HG02970 (cell line): ENCODE data around the gene HOXA2.

Source experiments
- ATAC-seq: cut with Tn5 transposase; IDR thresholded peaks from one replicate; pipeline ENCODE4 v1.9.1; 2021; ENCODE audit warnings: mild to moderate bottlenecking, moderate library complexity, moderate number of reproducible peaks; ENCODE audit not compliant: unreplicated experiment, low FRiP score

The HOXA2 gene

DNA sequence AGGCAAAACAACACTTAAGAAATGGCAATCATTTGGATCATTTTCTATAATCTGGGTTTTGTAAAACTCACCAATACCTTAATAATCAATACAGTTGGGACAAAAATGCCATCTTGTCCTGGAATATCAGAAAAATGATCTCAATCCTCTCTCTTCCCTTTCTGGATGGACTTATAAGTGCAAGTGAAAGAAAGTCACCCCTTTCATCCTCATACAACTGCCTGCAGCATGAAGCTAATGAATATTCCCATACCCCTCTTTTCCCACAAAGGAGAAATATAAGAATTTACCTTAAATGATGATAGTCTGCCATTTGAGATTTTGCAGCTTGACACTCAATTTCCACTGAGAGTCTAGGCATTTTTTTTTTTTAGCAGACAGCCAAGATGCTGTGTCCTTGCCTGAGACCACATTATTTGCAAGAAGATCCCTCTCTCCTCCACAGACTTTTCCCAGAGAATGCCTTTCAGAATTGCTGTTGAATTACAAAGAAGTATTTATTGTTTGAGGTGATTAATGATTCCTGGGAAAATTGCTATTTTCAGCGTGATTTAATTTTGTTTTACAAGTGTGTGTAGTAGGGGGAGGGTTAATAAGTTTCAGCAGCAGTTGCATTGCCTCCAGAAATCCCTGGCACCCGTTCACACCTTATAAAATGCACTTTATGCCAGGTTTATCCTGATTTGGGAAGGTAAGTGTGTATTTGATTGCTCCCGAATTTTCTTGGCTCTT is 24.3 kb upstream of the HOXA2 start:
- ATAC-seq = no peak

DNA sequence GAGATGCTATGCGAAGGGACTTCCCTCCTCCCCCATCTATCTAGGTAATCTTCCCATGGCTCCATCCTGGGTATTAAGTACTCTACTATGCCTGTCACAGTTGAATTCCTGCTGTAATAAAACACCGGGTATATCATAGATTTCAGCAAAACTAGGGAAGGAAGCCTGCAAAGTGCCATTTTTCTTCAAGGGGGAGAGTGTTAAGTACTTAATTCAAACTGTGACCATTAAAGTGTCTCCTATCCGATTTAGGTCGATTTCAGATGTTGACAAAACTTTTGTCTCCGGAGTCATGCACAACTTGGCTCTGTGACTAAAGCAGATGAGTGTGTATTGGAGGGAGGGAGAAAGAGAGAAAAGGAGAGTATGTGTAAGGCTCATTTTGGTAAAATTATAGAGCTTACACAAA is 23.5 kb upstream of the HOXA2 start:
- no peak for ATAC-seq

DNA sequence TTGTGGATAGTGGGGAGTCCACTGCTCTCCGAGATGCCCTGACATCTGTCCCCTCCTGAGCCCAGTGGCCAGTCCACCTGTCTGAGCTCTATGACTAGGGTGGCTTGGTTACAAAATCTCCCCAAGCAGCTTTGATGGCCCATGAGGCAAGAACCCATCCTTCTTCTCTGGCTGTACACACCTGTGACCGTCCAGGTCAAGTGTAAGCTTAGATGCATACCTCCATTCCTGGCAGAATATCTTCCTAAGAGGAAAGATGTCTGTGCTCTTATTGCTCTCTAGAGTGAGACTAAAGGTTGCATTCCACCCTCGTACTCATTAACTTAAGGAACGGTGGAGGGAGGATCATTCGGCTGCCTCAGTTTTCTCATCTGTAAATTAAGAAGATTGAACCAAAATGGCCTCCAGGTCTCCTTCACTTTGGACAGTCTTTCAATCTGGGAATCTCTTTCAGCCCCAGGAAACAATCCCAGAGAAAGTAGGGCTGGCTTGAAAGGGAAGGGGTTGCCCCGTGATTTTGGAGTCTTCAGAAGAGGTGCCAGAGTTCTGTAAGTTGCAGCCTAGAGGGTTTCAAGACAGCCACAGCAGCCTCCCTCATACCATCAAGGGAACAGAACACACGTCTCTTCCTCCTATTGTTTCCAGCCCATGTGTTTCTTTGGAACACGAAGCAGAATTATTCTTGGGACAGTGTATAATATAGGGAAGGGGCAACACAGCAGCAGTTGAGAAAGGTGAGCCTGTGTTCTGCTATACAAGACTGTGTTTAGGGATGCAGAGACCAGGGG is 22.6 kb upstream of the HOXA2 start:
- ATAC-seq = no peak

DNA sequence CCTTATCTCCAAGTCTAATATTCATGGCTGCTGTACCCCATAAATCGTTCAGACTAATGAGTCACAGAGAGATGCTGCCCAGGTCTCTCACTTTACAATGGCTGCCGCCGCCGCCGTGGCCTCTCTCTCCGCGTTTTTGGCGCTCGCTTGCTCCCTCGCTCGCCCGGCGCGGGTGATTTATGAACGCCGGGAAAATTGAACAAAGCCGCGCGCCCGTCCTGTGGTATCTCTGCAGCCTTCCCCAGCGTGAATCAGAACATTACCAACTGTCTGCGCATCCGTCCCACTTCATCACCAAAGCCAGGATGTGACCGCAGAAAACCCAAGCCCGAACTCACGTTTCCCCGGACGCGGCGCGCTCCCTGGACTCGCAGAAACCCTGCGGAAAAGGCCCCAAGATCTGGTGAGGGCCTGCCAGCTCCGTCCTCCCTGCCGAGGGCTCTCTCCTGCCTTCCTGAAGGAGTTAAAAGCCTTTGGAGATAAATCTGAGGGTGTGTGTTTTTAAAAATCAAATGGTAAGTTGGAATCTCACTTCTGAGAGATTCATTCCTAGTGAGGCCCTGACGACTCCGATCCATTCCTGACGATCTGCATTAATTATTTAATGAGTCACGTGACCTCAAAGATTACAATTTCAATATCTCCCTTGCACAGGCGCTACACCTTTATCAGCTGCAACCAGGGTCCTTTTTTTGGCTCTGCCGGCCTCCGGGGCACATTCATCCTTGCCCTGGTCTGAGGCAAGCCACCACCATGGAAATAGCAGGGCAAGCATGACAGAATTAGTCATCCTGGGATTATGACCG is 21.8 kb upstream of the HOXA2 start:
- ATAC-seq = no peak

DNA sequence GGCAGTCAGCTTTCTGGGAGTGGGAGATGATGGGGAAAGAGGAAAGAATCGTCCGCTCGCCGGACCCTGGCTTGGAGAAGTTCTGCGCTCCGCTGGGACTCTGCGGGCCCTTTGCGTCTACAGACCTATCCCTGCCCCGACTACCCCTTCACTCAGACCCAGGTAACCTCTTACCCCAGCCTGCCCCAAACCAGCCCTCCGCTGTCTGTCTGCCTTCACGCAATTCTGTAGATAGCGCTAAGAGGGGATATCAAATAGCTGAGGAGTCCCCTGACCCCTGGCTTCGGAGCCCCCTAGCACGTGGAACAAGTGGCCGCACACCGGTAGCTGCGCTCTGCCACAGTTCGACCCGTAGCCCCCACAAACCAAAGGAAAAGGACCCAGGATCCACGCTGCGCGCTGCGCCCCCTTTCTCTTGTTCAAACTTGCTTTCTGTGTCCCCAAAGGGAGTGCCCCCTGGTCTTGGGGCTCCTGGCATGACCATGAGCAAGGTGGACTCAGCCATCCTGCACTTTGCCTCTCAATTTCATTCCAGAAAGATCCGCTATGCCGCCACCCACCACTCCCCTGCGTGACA is 21.1 kb upstream of the HOXA2 start:
- ATAC-seq = no peak

DNA sequence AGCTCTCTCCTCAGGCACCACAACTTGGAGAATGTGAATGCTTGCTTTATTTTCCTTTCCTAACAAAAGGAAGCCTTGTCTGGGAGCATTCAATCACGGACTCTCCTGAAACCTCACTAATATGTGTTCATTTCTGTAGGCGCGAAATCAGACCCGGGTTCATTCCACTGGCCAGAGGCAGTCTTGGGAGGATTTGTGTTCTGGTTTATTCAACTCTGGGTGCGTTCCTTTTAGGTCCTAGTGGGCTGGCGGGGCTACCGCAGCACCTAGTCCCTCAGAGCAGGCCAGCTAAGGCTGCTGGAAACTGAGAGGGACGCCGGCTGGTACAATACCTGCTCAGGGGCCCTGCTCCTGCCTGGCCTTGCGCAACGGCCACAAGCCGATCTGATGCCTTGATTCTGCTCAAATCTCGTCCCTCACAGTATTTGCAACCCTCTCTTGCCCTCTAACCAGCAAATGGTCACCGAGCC is 20.6 kb upstream of the HOXA2 start:
- ATAC-seq = no peak

DNA sequence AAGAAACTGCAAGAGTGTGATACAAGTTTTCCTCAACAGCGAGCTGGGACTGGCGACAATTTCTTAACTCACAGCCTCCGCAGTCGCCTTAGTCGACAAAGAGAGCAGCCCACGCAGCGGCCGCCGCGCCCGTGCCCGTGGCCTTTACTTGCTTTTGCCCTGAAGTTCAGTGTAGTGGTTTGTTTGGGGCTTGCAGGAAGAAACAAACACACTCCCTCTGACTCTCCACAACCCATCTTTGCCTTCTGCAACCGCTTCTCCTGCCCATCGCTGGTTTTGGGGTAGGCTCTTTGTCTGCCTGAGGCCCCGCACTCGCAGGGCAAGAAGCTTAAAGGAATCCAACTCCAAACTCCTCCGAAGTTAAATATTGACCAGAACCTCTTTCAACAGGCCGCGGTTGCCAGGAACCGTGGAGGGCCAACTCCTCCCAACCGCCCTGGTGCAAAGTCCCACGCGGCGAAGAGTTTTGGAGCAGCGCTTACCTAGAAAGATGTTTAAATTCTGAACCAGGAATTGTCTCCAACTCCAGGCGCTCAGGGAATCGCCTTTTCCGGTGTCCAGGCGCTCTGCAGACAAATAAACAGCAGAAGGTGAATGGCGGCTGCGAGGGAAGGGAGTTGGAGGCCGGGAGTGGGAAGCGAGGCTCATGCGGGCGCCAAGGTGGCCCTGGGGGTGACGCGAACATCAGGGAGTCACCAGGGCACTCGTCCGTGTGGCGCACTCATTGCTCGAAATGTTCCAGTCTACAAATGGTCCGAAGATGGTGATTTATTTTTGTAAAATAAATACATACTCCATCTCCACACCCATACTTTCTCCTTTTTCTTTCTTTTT is 19.8 kb upstream of the HOXA2 start:
- ATAC-seq = no peak

DNA sequence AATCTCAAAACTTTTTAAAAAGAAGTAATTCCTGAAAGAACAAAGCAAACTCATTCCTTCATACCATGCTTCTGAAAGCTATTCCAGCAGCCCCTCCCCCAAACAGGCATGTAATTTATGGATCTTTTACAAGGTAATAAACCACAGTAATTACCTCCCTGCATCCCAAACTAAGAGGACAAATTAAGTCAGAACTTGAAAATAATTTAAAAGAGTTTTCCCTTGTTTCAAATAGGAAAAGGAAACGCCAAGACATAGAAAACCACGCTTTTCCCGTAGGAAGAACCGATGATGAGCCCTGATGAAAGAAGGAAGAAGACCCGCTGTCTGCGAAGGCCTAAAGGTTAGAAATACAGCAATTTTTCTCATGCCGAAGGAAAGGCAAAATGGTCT is 19.2 kb upstream of the HOXA2 start:
- ATAC-seq = no peak

DNA sequence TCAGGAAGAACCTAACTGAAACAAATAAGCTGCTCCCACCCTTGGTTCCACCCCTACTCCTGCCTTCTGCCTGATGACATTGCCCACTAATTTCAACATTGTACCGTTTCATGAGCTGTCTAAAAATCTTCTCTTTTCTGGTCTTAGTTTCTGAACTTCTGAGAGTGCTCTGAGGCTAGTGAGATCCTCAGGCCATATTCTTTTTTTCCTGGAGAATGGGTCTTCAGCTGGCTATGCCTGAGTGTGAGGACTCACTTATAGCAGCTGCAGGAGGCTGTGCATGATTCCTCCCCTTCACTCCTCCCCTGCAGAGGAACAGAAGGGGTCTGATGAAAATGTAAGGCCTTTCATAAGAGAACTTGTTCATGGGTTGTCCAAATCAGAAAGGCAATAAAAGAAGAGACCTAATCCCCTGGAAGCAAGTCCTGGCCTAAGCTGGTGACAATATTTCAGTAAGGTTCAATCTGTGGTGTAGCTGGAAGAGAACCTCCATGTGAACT is 17.0 kb upstream of the HOXA2 start:
- no peak for ATAC-seq

DNA sequence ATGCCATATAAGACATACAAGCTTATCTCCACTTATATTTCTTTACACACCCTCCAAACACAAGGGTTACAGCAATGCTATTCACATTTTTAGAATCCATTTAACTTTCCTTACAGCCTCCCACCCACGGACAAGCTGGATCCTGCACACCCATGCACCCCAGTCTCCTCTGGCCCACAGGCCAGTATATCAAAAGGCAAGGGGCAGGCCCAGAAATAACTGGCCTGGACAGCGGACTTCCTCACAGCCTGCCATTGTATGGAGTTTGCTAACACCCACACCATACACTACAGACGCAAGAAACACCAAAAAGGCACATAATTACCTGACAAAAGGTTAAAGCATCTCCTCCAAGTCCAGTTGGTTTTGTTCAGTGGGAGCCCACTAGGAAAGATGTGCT is 16.1 kb upstream of the HOXA2 start:
- ATAC-seq = no peak

DNA sequence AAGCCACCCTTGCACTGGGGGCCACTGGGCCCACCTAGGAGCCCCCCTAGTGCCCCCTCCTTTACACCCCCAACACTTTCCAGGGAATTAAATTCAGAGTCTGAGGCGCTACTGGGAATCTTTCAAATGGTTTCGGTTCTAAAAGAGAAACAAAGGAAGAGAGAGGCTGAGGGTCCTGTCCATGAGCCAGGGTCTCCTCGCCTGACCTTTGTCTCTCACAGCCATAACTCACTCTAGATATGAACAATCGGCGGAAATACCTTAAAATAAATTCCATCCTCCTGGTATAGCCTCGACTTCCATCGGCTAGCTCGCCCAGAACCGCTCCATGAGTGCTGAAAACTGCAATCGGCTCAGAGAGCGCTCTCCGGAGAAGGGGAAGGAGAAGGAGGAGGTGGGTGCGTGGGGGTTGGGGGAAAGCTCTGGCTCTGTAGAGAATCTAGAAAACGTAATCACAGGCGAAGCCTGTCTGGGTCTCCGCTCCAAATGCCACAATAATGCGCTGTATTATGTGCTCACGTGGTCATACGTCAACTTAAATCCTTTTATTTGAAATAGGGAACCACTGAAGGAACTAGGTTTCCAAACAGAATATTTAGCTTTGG is 15.5 kb upstream of the HOXA2 start:
- ATAC-seq = no peak

DNA sequence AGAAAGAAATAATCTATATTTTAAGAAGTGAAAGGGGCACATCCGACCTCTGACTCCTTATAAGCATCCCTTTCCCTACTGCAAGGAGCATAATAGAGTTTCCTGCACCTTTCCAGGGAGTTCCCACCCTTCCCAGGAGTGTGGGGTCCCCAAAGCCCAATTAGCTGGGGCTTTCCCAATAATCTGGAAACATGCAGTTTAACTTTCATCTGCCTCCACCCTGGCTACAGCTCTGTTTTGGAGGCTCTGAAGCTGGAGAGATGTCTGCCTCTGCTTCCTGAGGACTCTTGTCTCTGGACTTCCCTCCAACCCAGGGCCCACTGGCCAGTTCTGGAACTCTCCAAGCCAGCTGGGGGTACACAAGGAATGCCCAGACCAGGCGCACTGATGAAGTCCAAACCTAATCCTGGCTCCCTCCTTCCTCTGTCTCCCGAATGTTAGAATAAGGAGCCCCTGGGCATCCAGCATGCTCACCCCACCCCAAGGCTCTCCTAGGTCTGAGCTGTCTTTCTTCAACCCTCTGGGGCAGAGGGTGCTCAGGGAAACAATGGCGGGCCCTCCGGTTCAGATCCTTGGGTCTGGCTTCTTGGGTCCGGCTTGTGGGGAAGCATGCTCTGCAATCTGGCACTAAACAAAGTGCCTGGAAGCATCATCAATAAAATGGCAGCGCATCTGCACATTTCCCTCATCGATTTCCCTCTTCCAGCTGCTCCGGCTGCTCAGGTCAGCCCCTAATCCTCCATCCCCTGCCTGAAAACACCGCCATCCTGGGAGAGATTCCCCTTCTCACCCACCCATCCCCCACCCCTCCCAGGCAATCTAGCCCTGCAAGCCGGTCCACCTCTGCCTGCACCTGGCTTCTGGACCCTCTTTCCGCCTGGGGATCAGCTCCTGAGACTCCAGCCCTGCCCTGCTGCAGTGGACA is 14.7 kb upstream of the HOXA2 start:
- ATAC-seq = no peak

DNA sequence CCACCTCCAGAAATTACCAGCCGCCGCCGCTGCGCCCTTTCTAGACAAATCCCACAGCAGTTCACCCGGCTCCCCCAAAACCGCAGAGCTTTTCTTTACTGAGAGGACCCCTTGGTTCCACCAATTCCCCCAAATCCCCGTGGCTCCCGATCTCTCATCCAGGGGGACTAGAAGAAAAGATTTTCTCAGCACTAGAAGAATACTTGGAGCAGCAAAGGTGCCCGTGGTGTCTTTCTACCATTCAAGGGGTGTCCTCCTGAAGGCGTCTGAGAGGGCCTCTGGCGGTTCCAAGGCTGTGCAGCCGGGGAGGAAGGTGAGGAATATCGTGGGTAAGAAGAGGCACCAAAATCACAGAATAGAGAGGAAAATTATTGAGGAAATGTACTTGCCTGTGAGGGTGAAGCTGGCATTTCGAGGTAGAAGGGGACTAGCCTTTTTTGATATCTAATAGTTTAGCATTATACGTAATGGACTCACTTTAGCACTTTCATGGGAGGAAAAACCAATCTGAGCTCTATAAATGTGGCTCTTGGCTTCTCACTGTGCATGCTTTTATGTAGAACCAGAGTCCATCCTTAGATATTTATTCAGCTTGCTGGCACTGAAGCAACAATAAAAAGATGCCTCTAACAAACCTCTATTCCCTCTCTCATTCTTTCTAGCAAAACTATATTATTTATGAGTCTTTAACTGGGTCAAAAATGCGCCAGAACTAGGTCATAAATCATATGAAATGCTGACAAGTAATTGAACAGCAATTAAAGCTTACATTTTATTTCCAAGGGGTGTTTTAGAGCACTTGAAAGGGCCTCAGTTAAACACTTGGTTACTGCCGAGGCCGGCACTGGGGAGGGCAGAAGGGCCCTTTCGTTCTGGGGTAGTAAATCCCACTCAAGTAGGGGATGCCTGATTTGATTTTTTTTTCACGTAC is 13.8 kb upstream of the HOXA2 start:
- ATAC-seq = no peak

DNA sequence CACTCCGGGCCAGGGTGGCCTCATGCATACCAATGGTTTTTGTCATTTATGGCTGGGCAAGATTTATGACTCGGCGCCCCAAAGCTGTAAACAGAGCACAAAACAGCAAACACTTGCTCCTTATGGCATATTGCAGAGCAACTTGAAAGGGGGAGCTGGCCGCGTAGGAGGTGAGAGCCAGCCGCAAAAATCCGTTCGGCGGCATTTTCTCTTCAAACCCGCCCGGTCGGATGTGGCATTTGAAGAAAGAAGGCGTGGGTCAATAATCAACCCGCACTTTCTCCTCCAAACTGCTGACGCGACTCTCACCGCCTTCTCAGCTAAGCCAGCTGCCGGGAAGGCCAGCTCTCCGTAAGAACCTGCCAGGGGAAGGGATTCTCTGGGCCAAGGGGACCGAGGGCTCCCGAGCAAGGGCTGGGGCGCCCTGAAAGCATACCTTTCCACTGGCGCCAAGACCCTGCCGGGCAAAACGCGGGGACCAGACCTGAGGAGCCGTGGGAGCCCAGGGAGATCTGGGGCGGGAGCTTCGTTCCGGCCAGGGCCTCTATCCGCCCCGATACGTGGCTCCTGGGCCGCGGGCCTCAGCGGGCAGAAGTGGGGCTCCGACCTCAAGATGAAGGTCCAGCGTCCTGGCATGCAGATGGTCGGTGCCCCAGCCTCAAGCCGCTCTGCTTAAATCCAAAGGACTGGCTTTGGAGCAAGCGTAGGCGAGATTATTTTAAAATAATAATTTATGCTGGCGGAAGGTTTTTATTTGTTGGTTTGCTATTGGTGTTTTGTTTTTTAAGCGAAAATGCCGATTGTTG is 12.9 kb upstream of the HOXA2 start:
- no peak for ATAC-seq

DNA sequence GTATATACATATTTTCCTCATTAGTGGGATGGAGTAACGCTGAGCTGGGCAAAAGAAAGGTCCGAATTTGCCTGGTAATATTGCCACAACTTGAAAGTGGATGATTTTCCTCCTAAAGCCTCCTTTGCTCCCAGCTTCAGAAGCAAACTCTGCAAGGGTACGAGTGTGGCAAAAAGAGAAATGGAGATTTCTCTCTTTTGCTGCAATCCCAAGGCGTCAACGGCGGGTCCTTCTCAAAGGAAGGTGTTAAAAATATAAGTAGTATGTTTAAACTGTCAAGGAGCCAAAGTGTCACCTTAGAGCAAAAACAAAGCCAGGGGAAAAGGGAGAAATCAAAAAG is 12.4 kb upstream of the HOXA2 start:
- no peak for ATAC-seq

DNA sequence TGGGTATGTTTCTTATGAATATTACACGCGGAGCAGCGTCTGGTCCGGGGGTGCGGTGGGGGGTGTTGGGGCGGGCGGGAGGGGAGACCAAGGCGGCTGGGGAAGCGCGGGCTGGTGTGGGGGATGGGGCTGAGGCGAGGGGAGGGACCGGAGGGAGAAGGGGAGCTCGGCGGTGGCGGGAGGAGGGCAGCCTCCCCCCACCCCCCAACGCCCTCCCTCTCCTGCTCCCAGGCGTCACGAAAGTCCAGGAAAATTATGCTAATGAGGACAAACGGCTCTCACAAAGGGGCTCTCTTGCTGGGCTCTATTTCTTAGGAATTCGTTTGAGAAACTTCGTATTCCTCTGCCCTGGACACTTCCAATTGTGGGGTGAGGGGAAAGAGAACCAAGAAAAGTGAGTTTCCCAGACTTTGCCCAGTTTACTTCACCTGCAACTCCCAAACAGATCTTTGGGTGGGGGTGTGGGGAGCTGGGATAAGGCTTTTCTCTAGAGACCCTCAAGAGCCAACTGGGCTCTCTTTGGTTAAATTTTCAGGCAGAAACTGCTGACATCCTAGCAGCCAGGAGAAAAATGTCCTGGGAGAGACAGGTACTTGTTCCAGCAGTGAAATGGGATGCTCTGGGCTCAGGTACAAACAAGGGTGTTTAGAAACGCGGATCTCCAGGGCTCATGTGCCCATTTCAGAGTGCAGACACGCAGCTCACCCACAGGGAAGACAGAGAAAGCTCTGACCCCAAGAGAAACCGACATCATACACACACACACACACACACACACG is 11.7 kb upstream of the HOXA2 start:
- ATAC-seq = no peak
